Measurements from ENCODE around the gene ADAMTS2. TPM values are rescaled to one million over a fixed set of nuclear protein-coding genes. Genes with fewer than 3 reads are reported as not detected.

The ADAMTS2 gene
- total RNA-seq, 1 donor from 2014 or later: not detected

GRCh38 chr5:179301796-179302195 lies 43.5 kb downstream of the ADAMTS2 start:
- Mint-ChIP-seq H3K36me3 (ENCODE audit: low read depth) (no peaks in the 10 kb centered on the region), H3K27me3 (peaks cover 6% of the 10 kb centered on the region), H3K4me3 (no peak overlapping the region), H3K27ac (no peak overlapping the region), H3K9me3 (peaks cover 32% of the 10 kb centered on the region), H3K4me1 (no peaks in the 10 kb centered on the region)
- ATAC-seq (ENCODE audit: low read depth) (no peak), DNase-seq (no peak)
- intact Hi-C loops (cut with micrococcal nuclease): no loop called here
- ChIA-PET POLR2A (no interaction called here), CTCF (no interaction called here)
- TF ChIP-seq CTCF (IDR thresholded peaks at IDR 0.05): no peak

- intact Hi-C loops (cut with micrococcal nuclease): no loop called here
- ChIA-PET POLR2A (no interaction called here), CTCF (no interaction called here)
- H3K36me3 Mint-ChIP-seq (ENCODE audit: low read depth): no peaks in the 10 kb centered on the region
- H3K4me1 Mint-ChIP-seq: no peaks in the 10 kb centered on the region
- DNase-seq (no peak), ATAC-seq (ENCODE audit: low read depth) (no peak)
- no peak overlapping the region for H3K27ac Mint-ChIP-seq
- peaks cover 32% of the 10 kb centered on the region for H3K9me3 Mint-ChIP-seq
- no peak overlapping the region for H3K4me3 Mint-ChIP-seq
- no peak for TF ChIP-seq CTCF (IDR thresholded peaks at IDR 0.05)
- peaks cover 6% of the 10 kb centered on the region for H3K27me3 Mint-ChIP-seq
These were observed 43.9 kb downstream of the ADAMTS2 start for GRCh38 chr5:179301376-179301775.

- no peak for TF ChIP-seq CTCF (IDR thresholded peaks at IDR 0.05)
- Mint-ChIP-seq H3K4me3 (no peak overlapping the region), H3K36me3 (ENCODE audit: low read depth) (no peaks in the 10 kb centered on the region), H3K27me3 (peaks cover 7% of the 10 kb centered on the region), H3K4me1 (no peaks in the 10 kb centered on the region), H3K27ac (no peak overlapping the region), H3K9me3 (peaks cover 27% of the 10 kb centered on the region)
- ChIA-PET CTCF (no interaction called here), POLR2A (no interaction called here)
- DNase-seq (no peak), ATAC-seq (ENCODE audit: low read depth) (no peak)
- intact Hi-C loops (cut with micrococcal nuclease): no loop called here
These were observed 44.6 kb downstream of the ADAMTS2 start for GRCh38 chr5:179300581-179301180.

GRCh38 chr5:179298181-179298993 lies 46.9 kb downstream of the ADAMTS2 start:
- DNase-seq: no peak
- no peak for ATAC-seq (ENCODE audit: low read depth)
- no peaks in the 10 kb centered on the region for H3K36me3 Mint-ChIP-seq (ENCODE audit: low read depth)
- ChIA-PET POLR2A (no interaction called here), CTCF (no interaction called here)
- intact Hi-C loops (cut with micrococcal nuclease): no loop called here
- peaks cover 11% of the 10 kb centered on the region for H3K9me3 Mint-ChIP-seq
- H3K27ac Mint-ChIP-seq: no peak overlapping the region
- peaks cover 7% of the 10 kb centered on the region for H3K27me3 Mint-ChIP-seq
- TF ChIP-seq CTCF (IDR thresholded peaks at IDR 0.05): no peak
- H3K4me1 Mint-ChIP-seq: no peaks in the 10 kb centered on the region
- no peak overlapping the region for H3K4me3 Mint-ChIP-seq

GRCh38 chr5:179297486-179298180 lies 47.6 kb downstream of the ADAMTS2 start:
- no peaks in the 10 kb centered on the region for H3K36me3 Mint-ChIP-seq (ENCODE audit: low read depth)
- H3K4me1 Mint-ChIP-seq: no peaks in the 10 kb centered on the region
- DNase-seq (no peak), ATAC-seq (ENCODE audit: low read depth) (no peak)
- ChIA-PET CTCF (no interaction called here), POLR2A (no interaction called here)
- TF ChIP-seq CTCF (IDR thresholded peaks at IDR 0.05): no peak
- H3K27me3 Mint-ChIP-seq: peaks cover 7% of the 10 kb centered on the region
- intact Hi-C loops (cut with micrococcal nuclease): no loop called here
- no peak overlapping the region for H3K4me3 Mint-ChIP-seq
- H3K9me3 Mint-ChIP-seq: peaks cover 11% of the 10 kb centered on the region
- H3K27ac Mint-ChIP-seq: no peak overlapping the region

All from activated B cell treated with CpG ODN at 0.5 μM for 24 hours (primary cell).